Activated T-cell treated with anti-CD3 and anti-CD28 coated beads, Interleukin-2, amount 50 U/mL, for 24 hours (primary cell): ENCODE results near the gene HIC2.
"Not testable (repeated sequence)": the region's sequence is repeated elsewhere in the genome, so short reads cannot be mapped to it uniquely, and the experiment has no call there.

Source experiments
- DNase-seq: peaks from one replicate; pipeline ENCODE4 v3.0.0-alpha.2; 2020
- H3K27ac Mint-ChIP-seq: 2 replicates; pipeline ENCODE4 v1.8.0; 2020; ENCODE audit warnings: mild to moderate bottlenecking, mixed read lengths
- H3K27me3 Mint-ChIP-seq: 2 replicates; pipeline ENCODE4 v1.8.0; 2020; ENCODE audit warnings: mixed read lengths
- H3K36me3 Mint-ChIP-seq: 2 replicates; pipeline ENCODE4 v1.8.0; 2020; ENCODE audit warnings: low read depth, mixed read lengths
- H3K4me1 Mint-ChIP-seq: 2 replicates; pipeline ENCODE4 v1.8.0; 2020; ENCODE audit warnings: low read depth, mixed read lengths
- H3K4me3 Mint-ChIP-seq: 2 replicates; pipeline ENCODE4 v1.8.0; 2020; ENCODE audit warnings: mild to moderate bottlenecking, moderate library complexity, mixed read lengths
- H3K9me3 Mint-ChIP-seq: 2 replicates; pipeline ENCODE4 v1.8.0; 2020; ENCODE audit warnings: mixed read lengths

Gene HIC2

DNA sequence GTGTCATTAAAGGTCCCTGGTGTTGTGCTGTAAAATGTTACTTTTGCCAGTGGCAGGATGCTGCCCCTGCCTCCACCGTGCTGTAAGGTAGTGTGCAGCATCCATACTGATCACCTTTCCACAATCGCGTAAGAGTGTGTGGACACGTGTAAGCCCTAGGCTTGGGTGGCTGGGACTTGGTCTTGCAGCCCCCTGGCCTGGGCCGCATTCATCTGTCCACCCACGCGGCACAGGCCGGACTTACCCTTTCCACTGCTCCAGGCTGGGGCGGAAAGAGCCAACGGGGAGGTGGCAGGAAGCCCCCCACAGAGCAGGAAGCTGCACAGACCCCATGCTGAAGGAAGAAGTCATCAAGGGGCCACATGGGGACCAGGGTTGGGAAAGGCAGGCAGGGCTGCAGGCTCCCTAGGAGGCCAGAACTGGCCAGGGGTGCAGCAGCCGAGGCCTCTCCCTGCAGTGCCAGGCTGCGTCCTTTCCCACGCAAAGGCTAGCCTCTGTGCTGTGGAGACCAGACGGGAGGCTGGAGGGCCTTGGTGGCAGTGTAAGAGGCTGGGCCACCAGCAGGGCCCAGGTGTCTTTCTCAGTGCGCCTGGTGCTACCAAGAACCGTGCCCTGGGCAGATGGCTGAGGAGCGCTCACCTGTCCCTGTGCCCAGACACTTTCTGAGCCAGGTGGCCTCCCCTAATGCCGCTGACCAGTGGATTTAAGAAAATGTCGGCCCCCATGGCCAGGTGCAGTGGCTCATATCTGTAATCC, 38.3 kb downstream of the HIC2 start:
- Mint-ChIP-seq H3K27me3 (no peaks in the 10 kb centered on the region), H3K36me3 (no peaks in the 10 kb centered on the region), H3K4me1 (no peaks in the 10 kb centered on the region), H3K27ac (no peak overlapping the region), H3K4me3 (no peak overlapping the region), H3K9me3 (no peaks in the 10 kb centered on the region)
- DNase-seq = peak; percentile 19

GRCh38 chr22:21457023-21457787, 40.0 kb downstream of the HIC2 start:
- H3K36me3 Mint-ChIP-seq = no peaks in the 10 kb centered on the region
- H3K4me1 Mint-ChIP-seq = no peaks in the 10 kb centered on the region
- no peak overlapping the region for H3K27ac Mint-ChIP-seq
- DNase-seq = peak; percentile 12
- H3K4me3 Mint-ChIP-seq = no peak overlapping the region
- no peaks in the 10 kb centered on the region for H3K27me3 Mint-ChIP-seq
- no peaks in the 10 kb centered on the region for H3K9me3 Mint-ChIP-seq

GRCh38 chr22:21462672-21463071, 45.5 kb downstream of the HIC2 start:
- not testable (repeated sequence) for H3K27ac Mint-ChIP-seq, H3K36me3 Mint-ChIP-seq, H3K27me3 Mint-ChIP-seq, DNase-seq, H3K4me1 Mint-ChIP-seq, H3K4me3 Mint-ChIP-seq, H3K9me3 Mint-ChIP-seq

- not testable (repeated sequence) for H3K27me3 Mint-ChIP-seq, H3K9me3 Mint-ChIP-seq, H3K36me3 Mint-ChIP-seq, H3K4me1 Mint-ChIP-seq, DNase-seq
- H3K27ac Mint-ChIP-seq = peak within 1 kb of the TSS; percentile 89
- peak within 1 kb of the TSS; percentile 78 for H3K4me3 Mint-ChIP-seq
Measured at GRCh38 chr22:21467337-21468193, 50.4 kb downstream of the HIC2 start, which contains the start of gene TMEM191C. TSS of gene TMEM191C (plus strand) at chr22:21467387. CDS start at chr22:21467460, 73 bp downstream.

- peak overlapping the region; percentile 89 for H3K27ac Mint-ChIP-seq
- peak; percentile 89 for DNase-seq
- not testable (repeated sequence) for H3K4me1 Mint-ChIP-seq, H3K9me3 Mint-ChIP-seq, H3K36me3 Mint-ChIP-seq, H3K27me3 Mint-ChIP-seq
- H3K4me3 Mint-ChIP-seq = peak overlapping the region; percentile 78
Measured at GRCh38 chr22:21468194-21469096, 51.3 kb downstream of the HIC2 start.

GRCh38 chr22:21469097-21469994, 52.2 kb downstream of the HIC2 start:
- H3K36me3 Mint-ChIP-seq, H3K4me1 Mint-ChIP-seq, H3K4me3 Mint-ChIP-seq, H3K27me3 Mint-ChIP-seq, H3K27ac Mint-ChIP-seq, H3K9me3 Mint-ChIP-seq: not testable (repeated sequence)
- peak; percentile 44 for DNase-seq

- not testable (repeated sequence) for H3K9me3 Mint-ChIP-seq, H3K4me3 Mint-ChIP-seq
Measured at GRCh38 chr22:21472984-21473383, 55.8 kb downstream of the HIC2 start.

DNA sequence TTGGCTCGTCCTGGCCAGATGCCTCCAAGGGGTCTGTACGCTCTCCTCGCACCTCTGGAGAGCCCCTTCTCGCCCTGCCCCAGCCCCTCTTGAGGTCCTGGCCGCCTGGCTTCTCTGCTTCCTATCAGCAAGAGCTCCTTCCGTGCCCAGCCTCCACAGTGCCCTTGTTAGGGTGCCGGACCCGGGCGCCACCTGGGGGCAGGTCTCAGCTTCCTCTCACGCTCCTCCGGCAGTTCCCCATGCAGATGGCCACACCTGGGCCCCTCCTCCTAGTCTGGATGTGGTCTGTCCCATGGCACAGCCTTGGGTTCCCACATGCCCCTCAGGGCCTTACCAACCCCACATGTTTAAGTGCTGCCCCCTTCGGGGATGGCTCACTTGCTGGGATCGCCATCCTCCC, 56.5 kb downstream of the HIC2 start:
- not testable (repeated sequence) for DNase-seq, H3K4me3 Mint-ChIP-seq, H3K9me3 Mint-ChIP-seq, H3K27me3 Mint-ChIP-seq, H3K27ac Mint-ChIP-seq, H3K4me1 Mint-ChIP-seq, H3K36me3 Mint-ChIP-seq

More at GRCh38 chr22:21472984-21473383, 55.8 kb downstream of the HIC2 start:
- H3K27ac Mint-ChIP-seq, DNase-seq, H3K36me3 Mint-ChIP-seq, H3K27me3 Mint-ChIP-seq, H3K4me1 Mint-ChIP-seq: not testable (repeated sequence)

GRCh38 chr22:21484039-21484438, 66.9 kb downstream of the HIC2 start:
- H3K36me3 Mint-ChIP-seq, H3K4me3 Mint-ChIP-seq, H3K4me1 Mint-ChIP-seq, H3K9me3 Mint-ChIP-seq, H3K27ac Mint-ChIP-seq, DNase-seq, H3K27me3 Mint-ChIP-seq: not testable (repeated sequence)

DNA sequence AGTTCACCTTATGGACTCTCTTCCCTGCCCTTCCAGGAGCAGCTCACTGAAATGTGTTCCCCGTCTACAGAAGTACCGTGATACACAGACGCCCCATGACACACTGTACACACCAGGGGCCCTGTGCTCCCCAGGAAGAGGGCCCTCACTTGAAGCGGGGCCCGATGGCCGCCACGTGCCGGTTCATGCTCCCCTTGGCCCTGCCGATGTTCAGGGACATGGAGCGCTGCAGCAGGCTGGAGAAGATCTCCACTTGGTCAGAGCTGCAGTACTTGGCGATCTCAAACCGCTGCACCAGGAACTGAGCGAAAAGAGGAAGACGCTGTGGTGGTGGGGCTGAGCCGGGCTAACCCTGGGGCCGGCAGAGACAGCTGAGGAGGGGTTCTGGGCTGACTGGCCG, 70.6 kb downstream of the HIC2 start:
- not testable (repeated sequence) for H3K27me3 Mint-ChIP-seq, H3K4me1 Mint-ChIP-seq, H3K27ac Mint-ChIP-seq, H3K9me3 Mint-ChIP-seq, H3K4me3 Mint-ChIP-seq, H3K36me3 Mint-ChIP-seq, DNase-seq

DNA sequence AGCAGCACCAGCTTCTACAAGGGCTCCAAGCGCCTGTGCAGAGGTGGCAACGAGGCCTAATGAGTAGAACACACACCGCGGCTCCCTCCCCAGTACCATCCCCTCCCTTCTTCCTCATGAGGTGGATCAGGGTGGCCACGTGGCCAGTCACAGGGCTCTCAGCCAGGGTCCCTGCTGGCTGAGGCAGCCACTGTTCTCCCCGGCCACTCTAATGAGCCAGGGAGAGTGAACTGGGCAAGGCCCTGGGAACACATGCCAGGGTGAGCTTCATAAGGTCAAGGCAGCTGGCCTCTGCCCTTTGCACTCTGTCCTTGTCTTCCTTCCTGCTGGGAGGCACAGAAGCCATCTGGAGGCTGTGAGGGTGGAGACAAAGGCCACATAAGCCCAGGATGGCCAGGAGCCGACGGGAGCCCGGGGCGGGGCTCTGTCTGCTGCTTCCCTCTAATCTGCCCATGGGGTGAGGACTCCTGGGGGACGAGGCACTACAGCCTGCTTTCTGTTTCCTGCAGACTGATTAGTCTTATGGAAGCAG, 72.0 kb downstream of the HIC2 start:
- not testable (repeated sequence) for H3K27me3 Mint-ChIP-seq, H3K27ac Mint-ChIP-seq, DNase-seq, H3K9me3 Mint-ChIP-seq, H3K4me3 Mint-ChIP-seq, H3K36me3 Mint-ChIP-seq, H3K4me1 Mint-ChIP-seq

- not testable (repeated sequence) for H3K36me3 Mint-ChIP-seq, H3K9me3 Mint-ChIP-seq, H3K4me3 Mint-ChIP-seq, H3K27me3 Mint-ChIP-seq, DNase-seq, H3K27ac Mint-ChIP-seq, H3K4me1 Mint-ChIP-seq
Measured at GRCh38 chr22:21490556-21490955, 73.4 kb downstream of the HIC2 start.

DNA sequence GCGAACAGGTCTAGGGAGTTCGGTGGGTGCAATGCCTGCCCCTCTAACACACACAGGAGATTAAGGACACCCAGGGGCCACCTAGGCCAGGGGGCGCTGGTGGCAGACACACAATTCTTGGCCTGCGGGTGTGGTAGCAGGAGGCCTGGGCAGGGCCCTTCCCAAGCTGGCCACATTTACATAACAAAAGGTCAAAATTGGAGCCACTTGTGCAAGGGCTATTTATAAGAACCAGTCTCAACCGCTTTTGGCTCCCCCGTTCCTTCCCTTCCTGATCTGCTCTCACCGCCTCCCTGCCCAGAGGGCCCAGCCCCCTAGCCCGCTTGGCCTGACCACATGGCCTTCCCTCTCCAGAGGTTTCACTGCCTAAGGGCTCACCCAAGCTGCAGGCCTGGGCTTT, 75.1 kb downstream of the HIC2 start:
- not testable (repeated sequence) for H3K4me3 Mint-ChIP-seq, H3K27me3 Mint-ChIP-seq, DNase-seq, H3K4me1 Mint-ChIP-seq, H3K27ac Mint-ChIP-seq, H3K9me3 Mint-ChIP-seq, H3K36me3 Mint-ChIP-seq
